Parietal lobe (tissue), 2 donors: ENCODE results near the gene RARA. TPM values are rescaled to one million over a fixed set of nuclear protein-coding genes. Genes with fewer than 3 reads are reported as not detected.

Source experiments
- small RNA-seq: library from RNA; depleted of rRNA; stranded (forward); fragments of <200 nt; gene quantifications from one replicate; pipeline ENCODE3, GENCODE V24; 2014; ENCODE audit warnings: low replicate concordance
- total RNA-seq: library from RNA; depleted of rRNA; stranded (reverse); fragments of >200 nt; gene quantifications from one replicate; pipeline ENCODE4 v1.2.3, GENCODE V29; 2014

RARA gene
- total RNA-seq: 9.7 TPM

GRCh38 chr17:40309031-40309948 lies at the start of gene RARA:
Gene RARA (plus strand): TSS chr17:40309180. CDS start chr17:40331219, 22,039 bp downstream.

GRCh38 chr17:40287494-40288369 lies 21.2 kb upstream of the RARA start, which contains the start of gene CDC6:
Gene CDC6 (plus strand): TSS chr17:40287879. CDS start chr17:40289421, 1,542 bp downstream.

GRCh38 chr17:40364121-40364861 lies 55.3 kb downstream of the RARA start, which contains the start of gene GJD3:
Gene GJD3 (minus strand): TSS chr17:40364737. CDS start chr17:40363815, 922 bp downstream.

Small RNA genes within 50 kb of the gene (small RNA-seq; reads per million reads assigned to genes)
- gene RF00019: not detected
- not detected for gene RNA5SP441

Other genes starting within 250 kb of the RARA start
- gene THRA, start 246.2 kb upstream of the RARA start, total RNA-seq: 132 TPM
- 1.9 TPM for gene NR1D1, start 208.6 kb upstream of the RARA start, total RNA-seq
- gene MSL1, start 187.2 kb upstream of the RARA start, total RNA-seq: 106 TPM
- gene CASC3, start 168.6 kb upstream of the RARA start, total RNA-seq: 63.9 TPM
- gene RAPGEFL1, start 131.7 kb upstream of the RARA start, total RNA-seq: 29.7 TPM
- 16.3 TPM for gene WIPF2, start 89.9 kb upstream of the RARA start, total RNA-seq
- 4.4 TPM for gene CDC6, start 21.3 kb upstream of the RARA start, total RNA-seq
- not detected for gene GJD3, start 55.6 kb downstream of the RARA start, total RNA-seq
- 39.8 TPM for gene TOP2A, start 108.7 kb downstream of the RARA start, total RNA-seq
- gene IGFBP4, start 134.3 kb downstream of the RARA start, total RNA-seq: 7.8 TPM
- gene TNS4, start 192.4 kb downstream of the RARA start, total RNA-seq: not detected